GM21786 (cell line): ENCODE data around the gene WNT8A.

Source experiments
- ATAC-seq: cut with Tn5 transposase; IDR thresholded peaks from one replicate; pipeline ENCODE4 v1.9.1; 2021; ENCODE audit not compliant: unreplicated experiment

WNT8A gene

DNA sequence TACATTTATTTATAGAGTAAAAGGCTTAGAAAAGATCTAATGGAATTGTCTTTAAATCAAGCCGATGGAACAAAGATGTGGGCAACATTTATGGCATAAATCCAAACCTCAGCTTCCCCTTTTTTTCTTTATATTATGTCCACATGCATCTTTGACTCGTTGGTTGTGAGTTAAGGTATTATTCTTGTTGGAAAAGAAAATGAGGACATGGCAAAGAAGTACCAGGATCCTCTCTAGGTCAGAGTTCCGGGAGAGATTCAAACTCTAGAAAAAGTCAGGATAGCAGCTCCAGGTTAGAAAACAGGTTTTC lies 55.9 kb downstream of the WNT8A start:
- no peak for ATAC-seq

DNA sequence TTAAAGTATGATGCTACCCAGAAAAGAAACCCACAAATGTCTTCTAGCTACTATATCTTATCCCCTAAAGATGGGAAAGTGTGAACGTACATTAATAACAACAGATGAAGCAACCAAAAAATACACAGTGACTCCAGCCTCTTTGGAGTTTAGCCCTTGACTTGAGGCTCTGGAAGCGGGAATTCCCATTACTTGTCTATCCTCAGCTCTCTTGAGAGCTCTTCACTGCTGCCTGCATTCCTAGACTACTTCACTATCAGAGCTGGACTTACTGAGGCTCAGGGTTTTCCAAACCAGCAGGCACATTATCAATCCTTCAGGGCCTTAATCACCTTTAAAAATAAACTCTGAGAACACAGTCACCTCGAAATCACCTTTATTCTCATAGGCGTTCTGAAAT lies 56.4 kb downstream of the WNT8A start:
- no peak for ATAC-seq
